EL (cell line): ENCODE results near the gene PTPRN2.

ENCODE experiments used
- DNase-seq: peaks from one replicate; pipeline ENCODE4 v3.0.0-alpha.2; 2016

PTPRN2 gene

DNA sequence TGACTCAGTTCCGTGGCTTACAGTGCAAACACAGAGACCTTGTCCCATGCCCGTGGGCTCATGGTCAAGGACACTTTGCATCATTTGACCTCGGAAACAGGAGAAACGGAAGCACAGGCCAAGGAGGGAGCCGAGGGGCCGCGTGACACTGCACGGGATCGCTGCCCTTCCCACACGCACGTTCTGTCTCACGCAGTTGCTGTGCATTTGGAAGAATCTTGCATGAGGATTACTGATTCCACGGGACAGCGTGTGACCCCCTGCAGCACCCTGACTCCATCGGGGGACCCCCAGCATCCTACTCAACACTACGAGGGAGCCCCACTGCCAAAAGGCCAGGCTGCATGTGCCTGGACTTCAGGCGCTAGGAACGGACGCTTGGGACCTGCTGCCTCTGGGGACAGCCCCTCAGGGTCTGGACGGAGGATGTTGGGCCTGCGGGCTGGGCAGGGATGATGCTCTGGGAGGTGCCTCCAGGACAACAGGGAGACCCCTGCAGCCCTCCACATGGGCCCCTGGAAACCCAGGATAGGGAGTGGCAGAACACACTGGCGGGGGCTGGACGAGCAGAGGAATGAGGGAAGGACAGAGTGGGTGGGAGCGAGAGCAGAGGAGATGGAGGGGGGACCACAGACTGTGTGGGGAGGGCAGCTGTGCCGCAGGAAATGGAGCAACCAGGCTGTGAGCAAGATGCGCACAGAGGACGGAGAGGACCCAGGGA is 1028.6 kb downstream of the PTPRN2 start:
- no peak for DNase-seq

DNA sequence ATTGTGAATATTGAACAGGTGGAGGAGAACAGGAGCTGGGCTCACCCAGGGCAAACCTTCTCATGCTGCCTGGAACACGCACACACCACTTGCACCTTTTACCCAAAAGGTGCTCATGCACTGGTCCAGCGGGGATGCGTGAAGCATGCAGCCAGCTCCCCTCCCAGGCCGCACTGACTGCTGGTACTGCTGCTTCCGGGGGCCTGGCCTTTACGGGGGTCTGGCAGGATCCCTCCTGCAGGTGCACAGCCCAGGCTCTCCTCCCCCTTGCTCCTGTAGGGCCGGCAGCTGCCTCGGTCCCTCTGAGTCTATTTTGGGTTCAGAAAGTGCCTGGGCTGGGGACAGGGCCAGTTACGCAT is 1029.1 kb downstream of the PTPRN2 start:
- DNase-seq, result no peak

DNA sequence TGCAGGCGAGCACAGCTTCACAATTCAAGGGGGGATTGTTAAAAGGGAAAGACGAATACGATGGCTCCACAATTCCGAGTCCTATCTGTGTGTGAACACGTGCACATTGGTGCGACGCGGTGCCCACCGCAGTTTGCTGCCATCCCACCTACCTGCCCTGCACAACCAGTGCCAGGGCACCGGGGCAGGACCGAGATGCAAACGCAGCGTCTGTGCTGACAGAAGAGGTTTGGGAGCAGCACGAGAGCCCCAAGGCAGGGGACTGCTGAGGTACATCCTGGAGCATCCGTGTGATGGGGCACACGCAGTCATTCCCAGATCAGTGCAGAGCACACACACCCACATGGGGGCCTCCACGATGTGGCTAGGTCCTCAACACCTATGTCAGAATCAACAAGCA is 1029.6 kb downstream of the PTPRN2 start:
- DNase-seq, result no peak

DNA sequence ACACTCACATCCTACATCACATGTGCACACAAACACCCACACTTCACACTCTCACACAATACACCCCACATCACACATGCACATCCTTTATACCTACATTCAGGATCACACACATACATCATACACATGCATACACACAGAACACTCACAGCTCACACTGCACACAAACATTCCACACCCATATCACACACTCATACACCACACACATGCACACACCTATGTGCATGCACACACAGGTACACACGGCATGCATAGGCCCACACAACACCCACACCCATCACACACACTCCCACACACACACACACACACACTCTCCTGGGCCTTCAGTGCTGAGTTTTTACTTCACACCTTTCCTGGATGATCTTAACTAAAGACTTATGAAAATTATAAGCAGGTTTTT is 1030.4 kb downstream of the PTPRN2 start:
- DNase-seq, result no peak

DNA sequence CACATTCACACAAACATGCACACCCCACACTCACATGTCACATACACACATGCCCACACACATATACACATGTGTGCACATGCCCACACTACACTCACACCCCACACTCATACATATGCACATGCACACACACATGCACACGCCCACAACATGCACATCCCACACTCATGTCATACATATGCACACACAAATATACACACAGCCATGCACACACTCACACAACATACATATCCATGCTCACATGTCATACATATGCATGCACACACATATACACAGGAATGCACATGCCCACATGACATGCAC is 1031.0 kb downstream of the PTPRN2 start:
- DNase-seq, result no peak

DNA sequence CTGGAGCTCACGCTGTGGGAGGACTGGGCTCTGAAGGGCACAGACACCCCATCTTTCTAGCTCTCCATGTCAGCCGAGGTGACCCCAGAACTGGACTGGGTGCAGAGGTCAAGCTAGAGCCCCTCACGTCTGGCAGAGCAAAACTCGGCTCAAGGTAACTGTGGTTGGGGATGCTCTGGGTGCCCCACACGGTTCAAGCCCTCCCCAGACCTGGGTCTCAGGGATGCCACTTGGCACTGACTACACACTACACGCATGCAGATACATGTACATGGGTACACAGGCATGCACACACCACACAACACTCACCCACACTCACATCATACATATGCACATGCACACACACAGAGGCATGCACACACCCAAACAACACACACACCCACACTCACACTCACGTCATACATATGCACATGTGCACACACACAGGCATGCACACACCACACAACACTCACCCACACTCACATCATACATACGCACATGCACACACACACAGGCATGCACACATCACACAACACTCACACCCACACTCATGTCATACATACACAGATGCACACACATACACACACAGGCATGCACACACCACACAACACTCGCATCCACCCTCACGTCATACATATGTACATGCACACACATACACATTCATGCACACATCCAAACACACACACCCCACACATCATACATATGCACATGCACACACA is 1031.5 kb downstream of the PTPRN2 start:
- DNase-seq, result no peak

DNA sequence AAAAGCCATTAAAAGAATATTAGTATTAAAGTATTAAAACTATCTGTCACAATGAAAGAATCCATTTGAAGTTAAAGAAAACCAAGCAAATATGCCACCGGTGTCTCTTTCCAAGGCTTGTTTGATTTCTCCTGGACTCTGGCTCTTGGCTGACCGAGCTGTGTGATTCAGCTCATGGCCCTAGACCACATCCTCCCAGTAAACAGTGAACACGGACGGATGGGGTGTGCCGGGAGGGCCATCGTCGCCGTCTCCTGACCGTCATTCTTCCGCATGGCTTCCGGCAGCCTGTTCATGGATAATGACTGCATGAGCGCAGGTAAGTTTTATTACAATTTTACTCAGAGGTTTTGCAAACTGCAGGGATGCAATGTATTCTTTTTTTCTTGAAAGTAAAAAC is 1032.3 kb downstream of the PTPRN2 start:
- no peak for DNase-seq

DNA sequence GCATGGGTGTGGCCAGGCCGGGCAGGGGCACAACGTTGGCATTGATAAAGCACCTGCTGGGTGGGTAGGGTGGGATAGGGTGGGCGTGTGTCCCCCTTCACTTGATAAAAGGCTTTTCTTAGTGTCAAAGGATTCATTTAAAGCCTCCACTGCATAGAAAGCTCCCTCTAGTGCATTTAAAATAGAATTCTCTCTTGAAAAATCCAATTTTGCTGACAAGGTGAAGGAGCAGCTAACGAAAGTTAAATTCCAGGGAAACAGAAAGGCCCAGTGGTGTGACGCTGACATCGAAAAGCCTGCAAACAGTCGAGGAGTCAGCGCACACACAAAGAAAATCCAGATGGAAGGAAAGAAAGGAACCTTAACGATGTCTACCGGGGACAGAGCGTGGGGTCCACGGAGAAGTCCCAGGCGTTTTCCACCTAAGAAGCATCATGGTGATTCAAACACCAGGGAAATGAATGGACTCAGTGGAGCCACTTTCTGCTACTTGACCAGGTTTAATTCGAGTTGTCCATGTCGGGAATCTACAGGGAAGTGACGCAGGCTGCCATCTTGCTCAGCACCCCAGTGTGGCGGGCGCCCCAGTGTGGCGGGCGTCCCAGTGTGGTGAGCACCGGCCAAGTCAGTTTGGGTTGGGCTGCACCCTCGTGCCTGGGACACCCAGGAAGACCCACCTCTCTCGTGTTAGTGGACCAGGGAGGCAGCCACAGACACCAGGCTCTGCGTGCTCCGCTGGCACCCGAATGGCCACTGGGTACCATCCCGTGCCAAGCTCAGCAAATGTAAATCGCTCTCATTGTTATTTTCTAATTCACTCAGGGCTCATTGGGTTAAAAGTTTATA is 1033.0 kb downstream of the PTPRN2 start:
- DNase-seq, result no peak

DNA sequence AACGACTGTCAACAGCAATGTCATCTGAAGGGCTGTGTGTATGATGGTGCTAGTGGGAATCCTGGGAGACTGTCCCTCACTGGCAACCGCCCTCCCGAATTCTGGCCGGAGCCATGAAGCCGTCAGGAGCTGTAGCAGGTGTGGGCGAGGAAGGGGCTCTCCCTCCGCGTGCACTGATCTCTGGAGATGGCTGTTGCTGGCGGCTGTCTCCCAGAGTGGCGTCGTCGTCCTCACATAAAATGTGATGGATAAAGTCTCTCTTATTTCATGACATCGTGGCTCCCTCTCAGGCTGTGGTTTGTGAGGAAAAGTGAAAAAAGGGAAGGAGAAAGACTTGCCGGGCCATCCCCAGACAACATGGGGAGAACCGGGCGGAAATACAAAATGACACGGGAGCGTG is 1034.4 kb downstream of the PTPRN2 start:
- no peak for DNase-seq

DNA sequence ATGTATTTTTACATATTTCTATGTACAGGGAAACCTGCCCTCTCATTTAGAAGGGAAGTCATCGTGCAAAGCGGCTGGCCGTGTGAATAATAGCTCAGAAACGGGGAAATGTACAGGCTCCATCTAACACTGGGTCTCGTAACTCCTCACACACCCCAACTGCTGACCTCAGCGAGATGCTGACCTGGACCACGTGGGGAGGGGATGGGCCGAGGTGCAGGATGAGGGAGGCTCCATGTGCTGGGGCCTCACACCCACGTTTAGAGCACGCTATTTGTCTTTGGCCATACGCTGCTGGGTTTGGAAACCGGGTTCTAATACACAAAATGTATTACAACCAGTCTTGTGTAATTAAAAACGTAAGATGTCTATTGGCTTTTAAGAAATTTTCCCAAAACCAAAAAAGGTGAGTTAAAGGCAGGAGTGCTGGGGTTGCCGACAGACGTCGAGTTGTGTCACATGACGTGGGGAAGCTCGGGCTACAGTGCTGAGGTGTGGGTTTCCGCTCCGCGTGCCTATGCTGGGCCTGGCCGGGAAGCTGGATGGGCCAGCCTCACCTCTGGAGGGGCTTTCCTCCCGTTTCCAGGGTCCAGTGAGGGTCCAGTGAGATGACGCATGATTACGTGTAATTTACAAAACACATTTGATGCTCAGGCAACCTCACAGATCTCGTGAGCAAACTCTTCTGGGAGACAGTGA is 1035.2 kb downstream of the PTPRN2 start:
- no peak for DNase-seq

DNA sequence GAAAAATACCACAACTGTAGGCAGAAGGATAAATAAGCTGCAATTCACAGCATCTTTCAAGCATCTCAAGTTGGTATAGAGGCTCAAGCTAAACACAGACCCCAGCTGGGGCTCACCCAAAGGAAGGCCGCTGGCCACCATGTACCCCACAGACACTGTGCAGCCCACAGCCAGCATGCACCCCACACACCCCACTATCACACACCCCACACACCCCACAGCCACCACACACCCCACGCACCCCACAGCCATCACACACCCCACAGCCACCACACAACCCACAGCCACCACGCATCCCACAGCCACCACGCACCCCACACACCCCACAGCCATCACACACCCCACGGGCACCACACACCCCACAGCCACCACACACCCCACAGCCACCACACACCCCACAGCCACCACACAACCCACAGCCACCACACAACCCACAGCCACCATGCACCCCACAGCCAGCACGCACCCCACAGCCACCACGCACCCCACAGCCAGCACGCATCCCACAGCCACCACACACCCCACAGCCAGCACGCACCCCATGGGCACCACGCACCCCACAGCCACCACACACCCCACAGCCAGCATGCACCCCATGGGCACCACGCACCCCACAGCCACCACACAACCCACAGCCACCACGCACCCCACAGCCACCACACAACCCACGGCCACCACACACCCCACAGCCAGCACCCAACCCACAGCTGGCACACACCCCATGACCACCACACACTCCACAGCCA is 1036.1 kb downstream of the PTPRN2 start:
- no peak for DNase-seq

DNA sequence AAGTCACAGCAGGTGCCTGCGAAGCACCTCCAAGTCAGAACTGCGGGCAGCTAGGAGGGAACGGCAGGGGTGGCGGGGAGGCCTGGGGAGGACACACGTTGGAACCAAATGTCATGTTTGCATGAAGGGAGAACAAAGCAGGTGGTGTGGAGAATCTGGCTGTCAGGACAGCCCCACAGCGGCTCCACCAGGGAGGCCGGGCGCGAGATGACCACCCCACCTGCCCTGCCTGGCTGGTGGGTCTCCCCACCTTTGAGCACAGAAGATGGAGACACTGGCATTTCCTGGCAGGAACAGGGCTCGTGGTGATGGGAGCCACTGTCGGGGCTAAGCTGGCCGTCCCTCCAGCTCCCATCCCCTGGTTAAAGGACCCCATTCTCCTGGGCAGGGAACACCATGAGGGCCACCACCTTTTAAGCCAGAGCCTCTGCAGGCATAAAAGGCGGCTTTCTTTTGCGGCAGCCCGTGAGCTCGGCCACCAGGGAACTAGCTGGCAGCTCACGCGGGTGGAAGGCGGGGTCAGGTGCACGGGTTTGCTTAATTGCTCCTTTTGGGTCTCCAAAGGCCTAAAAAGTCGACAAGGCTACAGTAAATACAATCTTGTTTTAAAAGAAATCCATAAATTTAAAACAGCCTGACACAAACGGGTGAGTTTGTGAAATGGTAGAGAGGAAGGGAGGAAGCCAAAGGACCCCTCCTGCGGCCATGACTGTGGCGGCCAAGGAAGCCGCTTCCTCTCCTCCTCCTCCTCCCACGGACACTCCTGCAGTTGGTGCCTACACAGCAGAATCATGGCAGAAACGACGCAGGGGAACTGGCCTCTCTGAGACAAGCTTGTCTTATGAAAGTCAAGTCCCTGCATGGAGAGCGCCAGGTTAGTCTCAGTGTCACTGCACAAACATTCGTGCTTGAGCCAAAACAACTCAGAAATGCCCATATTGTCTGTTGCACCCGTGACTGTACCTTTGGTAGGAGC is 1037.0 kb downstream of the PTPRN2 start:
- DNase-seq, result no peak

DNA sequence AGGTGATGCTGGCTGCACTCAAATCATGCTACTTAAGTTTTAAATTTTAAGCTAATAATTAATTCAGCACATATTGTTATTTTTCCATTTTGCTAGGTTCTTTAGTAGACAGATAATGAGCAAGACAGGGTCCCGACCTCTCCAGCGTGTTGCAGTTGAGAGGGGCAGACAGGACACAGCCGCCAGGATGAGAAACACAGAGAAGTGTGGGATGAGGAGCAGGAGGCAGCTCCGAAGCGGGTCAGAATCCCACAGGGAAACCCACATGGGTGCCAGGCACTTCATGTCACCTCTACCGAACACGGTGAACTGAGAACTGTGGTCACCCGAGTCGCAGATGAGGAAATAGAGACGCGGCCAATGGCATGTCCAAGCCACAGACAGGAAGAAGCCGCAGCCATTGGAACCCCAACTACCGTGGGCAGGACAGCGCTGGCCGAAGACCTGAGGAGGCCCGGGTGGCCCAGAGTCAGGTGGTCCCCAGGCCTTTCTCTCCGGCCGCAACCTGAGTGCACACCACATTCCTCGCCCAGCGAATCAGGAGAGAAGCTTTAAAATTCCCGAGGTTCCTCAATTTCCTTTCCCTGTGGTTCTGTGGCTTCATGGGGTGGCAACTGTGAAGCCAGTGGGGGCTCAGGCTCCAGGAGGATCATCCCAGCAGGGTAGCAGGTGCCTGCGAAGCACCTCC is 1037.9 kb downstream of the PTPRN2 start:
- no peak for DNase-seq

DNA sequence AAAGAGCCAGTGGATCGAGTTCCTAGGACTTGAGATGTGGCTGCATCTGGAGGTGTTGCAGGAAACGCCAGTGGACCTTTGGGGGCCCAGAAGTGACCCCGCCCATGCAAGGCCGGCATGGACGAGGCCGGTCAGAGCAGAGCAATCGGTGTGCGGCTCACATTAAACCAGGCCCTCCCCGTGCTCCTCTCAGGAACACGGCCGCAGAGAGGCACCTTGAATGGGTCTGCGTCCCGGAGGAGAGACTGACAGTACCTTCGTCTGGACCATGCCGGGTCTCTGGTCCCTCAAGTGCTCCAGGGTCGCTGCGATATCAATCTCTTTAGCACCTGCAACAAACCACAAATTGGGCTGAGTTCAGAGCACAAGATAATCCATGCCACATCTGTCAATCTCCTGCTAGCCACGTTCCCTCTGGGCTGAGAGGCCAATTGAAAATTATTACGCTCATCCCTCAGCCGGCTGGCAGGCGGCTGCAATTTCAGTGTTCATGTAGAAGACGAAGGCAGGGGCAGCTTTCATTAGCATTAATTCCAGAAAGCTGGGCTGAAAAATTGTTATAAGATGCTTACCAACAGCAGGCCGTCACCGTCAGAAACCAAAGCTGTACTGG is 1038.8 kb downstream of the PTPRN2 start:
- DNase-seq, result no peak

DNA sequence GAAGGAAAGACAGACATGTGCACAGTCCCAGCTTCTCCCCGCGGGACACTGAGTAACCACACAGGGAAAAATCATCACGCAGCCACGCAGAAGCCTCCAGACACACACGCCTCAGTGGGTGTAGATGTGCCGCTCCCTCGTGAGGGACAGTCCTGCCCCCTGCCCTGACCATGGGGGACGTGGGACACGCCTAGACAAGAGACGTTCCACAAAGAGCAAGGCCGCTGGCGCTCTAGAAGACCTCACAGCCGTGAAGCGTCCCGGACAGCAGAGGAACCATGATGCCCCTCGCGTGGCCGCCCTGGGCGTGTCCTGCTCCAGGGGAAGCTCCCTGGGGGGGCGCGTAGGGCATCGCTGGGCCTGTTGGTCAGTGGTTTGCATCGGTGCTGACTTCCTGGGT is 1040.0 kb downstream of the PTPRN2 start:
- no peak for DNase-seq

DNA sequence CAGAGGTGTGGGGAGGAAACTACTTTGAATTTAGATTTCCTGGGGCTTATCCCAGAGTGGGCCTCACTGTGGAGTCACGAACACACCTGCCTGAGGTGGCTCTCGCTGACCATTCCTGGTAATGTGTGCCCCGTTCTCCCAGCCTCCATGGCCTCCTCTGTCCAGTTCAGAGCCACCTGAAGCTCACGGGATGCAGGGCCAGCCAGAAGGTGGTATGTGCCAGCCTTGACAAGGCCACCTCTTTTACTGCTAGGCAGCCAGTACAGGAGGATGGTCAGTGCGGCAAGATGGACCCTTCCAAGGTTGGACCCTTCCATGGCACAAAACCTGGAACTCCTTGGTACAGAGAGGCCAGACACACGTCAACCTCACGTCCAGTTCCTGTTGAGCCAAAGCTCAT is 1040.5 kb downstream of the PTPRN2 start:
- DNase-seq, result no peak

DNA sequence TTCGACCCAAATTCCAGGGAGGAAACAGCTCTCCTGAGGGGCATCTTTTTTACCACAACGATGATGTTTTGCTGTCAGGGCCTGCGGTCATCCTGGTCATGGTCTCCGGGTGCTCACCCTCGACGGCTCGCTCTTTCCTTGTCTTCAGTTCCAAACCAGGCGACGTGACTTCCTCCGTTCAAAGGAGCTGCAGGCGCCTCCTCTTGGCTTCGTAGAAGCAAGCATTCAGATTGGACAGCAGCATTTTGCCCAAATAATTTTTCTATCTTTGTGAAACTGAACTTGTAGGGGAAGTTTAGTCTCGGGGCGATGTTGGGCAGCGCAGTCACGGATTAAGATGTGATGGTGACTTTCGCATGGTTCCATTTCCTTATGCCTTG is 1042.0 kb downstream of the PTPRN2 start:
- no peak for DNase-seq

DNA sequence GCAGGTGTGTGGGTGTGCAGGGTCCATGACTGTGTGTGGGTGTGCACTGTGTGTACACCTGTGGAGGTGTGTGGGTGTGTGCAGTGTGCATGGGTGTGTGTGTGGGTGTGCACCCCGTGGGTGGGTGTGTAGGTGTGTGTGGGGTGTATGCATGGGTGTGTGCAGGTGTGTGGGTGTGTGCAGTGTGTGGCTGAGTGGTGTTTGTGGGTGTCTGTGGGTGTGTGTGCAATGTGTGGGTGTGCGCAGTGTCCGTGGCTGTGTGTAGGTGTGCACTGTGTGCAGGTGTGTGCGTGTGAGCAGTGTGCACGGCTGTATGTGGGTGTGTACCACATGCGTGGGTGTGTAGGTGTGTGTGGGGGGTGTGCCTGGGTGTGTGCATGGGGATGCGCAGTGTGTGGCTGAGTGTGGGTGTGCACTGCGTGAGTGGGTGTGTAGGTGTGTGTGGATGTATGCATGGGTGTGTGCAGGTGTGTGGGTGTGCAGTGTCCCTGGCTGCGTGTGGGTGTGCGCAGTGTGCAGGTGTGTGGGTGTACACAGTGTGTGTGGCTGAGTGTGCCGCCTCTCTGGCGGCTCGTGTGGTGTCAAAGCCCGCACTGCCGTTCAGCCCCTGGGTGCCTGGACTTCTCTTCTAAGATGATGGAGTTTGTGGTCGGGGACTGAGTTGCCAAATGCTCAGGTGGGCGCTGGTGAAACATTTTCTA is 1042.5 kb downstream of the PTPRN2 start:
- DNase-seq, result no peak

DNA sequence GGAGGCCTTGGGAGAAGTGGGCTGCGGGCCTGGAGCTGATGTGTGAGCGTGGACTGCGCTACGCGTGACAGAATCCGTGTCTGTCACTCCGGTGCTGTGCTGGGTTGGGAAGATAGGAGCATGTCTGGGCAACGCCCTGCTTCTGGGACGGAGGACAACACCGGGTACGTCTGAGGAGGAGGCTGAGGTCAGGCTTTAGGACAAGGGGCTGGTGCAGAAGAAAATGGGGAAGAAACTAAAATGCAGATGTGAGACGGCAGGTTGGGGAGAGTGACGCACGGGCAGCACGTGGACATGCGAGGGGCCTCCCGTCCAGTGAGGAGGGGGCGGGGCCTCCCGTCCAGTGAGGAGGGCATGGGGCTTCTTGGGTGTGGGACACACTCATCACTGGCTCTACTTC is 1043.4 kb downstream of the PTPRN2 start:
- no peak for DNase-seq

DNA sequence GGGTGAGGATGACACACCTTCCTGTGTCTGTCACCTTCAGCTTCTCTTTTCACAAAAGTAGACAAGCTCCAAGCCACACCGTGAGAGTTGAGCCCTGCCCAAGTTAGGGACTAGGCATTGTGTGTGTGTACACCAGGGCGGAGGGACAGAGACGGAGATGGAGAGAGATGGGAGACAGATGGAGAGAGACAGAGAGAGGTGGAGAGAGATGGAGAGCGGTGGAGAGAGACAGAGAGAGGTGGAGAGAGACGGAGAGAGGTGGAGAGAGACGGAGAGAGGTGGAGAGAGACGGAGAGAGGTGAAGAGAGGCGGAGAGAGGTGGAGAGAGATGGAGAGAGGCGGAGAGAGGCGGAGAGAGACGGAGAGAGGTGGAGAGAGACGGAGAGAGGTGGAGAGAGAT is 1043.8 kb downstream of the PTPRN2 start:
- no peak for DNase-seq
